MM.1S (cell line): ENCODE results near the gene CC2D2B.

Source experiments
- CTCF ChIP-seq: fragments of 300-600 bp; sonication (generic); IDR thresholded peaks from 2 replicates; pipeline ENCODE4 v1.5.1; 2016; ENCODE audit warnings: antibody characterized with exemption, low read length, mixed read lengths
- EZH2 ChIP-seq: fragments of 300-600 bp; sonication (generic); optimal IDR thresholded peaks from 2 replicates; pipeline ENCODE3; 2017; ENCODE audit warnings: low read depth, mild to moderate bottlenecking, antibody characterized with exemption, low read length, mixed read lengths
- EZH2phosphoT487 ChIP-seq: fragments of 300-600 bp; sonication (generic); IDR thresholded peaks from 2 replicates; pipeline ENCODE4 v1.6.1; 2018; ENCODE audit warnings: antibody characterized with exemption, low read length

- no peak for TF ChIP-seq CTCF
- TF ChIP-seq EZH2 = no peak
- no peak for TF ChIP-seq EZH2phosphoT487
Observed at GRCh38 chr10:95865814-95866466, 41.8 kb upstream of the CC2D2B start.
